ENCODE measurements around the gene ZNF780B. TPM values are rescaled to one million over a fixed set of nuclear protein-coding genes. Genes with fewer than 3 reads are reported as not detected.
A peak's percentile ranks its signal among the peaks of the same experiment; 100 is the strongest.

ZNF780B gene
- total RNA-seq, 1 experiment from 2014 or later: 31.9 TPM

DNA sequence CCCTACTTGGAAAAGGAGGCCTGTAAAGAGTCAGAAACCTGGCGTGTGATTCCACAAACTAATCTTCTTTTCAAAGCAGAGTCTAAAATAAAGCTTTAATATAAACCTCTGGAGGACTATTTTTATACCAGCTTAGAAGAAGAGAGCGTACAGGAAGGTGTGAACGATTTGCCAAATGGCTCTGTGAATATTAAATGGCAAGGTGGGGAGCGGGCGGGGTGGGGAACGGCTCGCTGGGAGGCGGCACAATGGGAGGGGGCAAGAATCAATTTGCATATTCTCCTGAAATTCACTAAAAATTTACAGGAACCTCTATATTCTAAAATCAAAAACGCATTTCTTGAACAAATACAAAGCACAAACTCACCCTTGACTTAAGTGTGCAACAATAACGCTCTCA is 982 bp downstream of the ZNF780B start:
- Histone ChIP-seq H3K23me2 (ENCODE audit: insufficient read length, low read depth, low read length, poor library complexity, severe bottlenecking) (peaks cover 8% of the 10 kb centered on the region), H3K4ac (ENCODE audit: low read depth, low read length) (no peak overlapping the region), H3K18ac (ENCODE audit: insufficient read length, low read depth, low read length) (no peak overlapping the region), H2AFZ (ENCODE audit: low read length) (no peak overlapping the region), H2BK15ac (ENCODE audit: low read depth, low read length) (no peak overlapping the region; the same call in 1 of the 2 replicates), H3K27me3 (ENCODE audit: insufficient read depth, low read length) (no peaks in the 10 kb centered on the region), H3K9ac (ENCODE audit: extremely low read depth, insufficient read length, low read length) (peak overlapping the region; percentile 87), H3K23ac (ENCODE audit: insufficient read length, low read depth, low read length) (no peak overlapping the region), H3K79me2 (ENCODE audit: insufficient read depth, low read length) (peaks cover 11% of the 10 kb centered on the region), H2AK5ac (ENCODE audit: insufficient read length, low read length) (no peak overlapping the region), H3K9me3 (ENCODE audit: control insufficient read depth, low read depth, low read length) (no peaks in the 10 kb centered on the region), H2BK20ac (ENCODE audit: low read depth, low read length, poor library complexity, severe bottlenecking) (no peak overlapping the region), H4K91ac (ENCODE audit: insufficient read length, low read depth, low read length) (no peak overlapping the region), H3K56ac (ENCODE audit: insufficient read length, low read depth, low read length) (no peak overlapping the region), H3T11ph (ENCODE audit: low read length) (no peak overlapping the region), H3K79me1 (ENCODE audit: insufficient read depth, low read depth, low read length, poor library complexity, severe bottlenecking) (peaks cover 4% of the 10 kb centered on the region), H4K20me1 (ENCODE audit: control insufficient read depth, insufficient read depth, insufficient read length) (no peaks in the 10 kb centered on the region), H3K27ac (ENCODE audit: insufficient read length, low read depth, low read length) (no peak overlapping the region), H2BK12ac (ENCODE audit: insufficient read length, low read depth, low read length) (no peak overlapping the region), H3K14ac (ENCODE audit: insufficient read depth, low read length) (no peak overlapping the region), H3K4me1 (ENCODE audit: insufficient read depth, low read length) (no peaks in the 10 kb centered on the region), H2BK120ac (ENCODE audit: low read depth, low read length, poor library complexity, severe bottlenecking) (no peak overlapping the region), H3K4me2 (ENCODE audit: insufficient read depth, insufficient read length, low read length) (peak overlapping the region; percentile 97), H2BK5ac (ENCODE audit: insufficient read length, low read length) (no peak overlapping the region), H4K8ac (replicated peaks; ENCODE audit: insufficient read length, low read depth, low read length) (no peak overlapping the region), H4K5ac (ENCODE audit: insufficient read length, low read depth, low read length) (no peak overlapping the region)
- Mint-ChIP-seq H3K36me3 (ENCODE audit: insufficient read depth in 1 of 3, low read depth in 3 of 3) (peaks cover 11 to 23% (median 11%) of the 10 kb centered on the region in 3 experiments), H3K4me1 (peaks cover 12 to 17% of the 10 kb centered on the region in 2 experiments), H3K4me3 (peak overlapping the region; percentile 96 to 99), H3K27ac (no peak overlapping the region), H3K9me3 (peaks cover 25 to 33% of the 10 kb centered on the region in 2 experiments), H3K27me3 (ENCODE audit: low read depth) (peaks cover 7% of the 10 kb centered on the region; the same call in 1 of the 2 replicates)
- TF ChIP-seq, protein P1, sequence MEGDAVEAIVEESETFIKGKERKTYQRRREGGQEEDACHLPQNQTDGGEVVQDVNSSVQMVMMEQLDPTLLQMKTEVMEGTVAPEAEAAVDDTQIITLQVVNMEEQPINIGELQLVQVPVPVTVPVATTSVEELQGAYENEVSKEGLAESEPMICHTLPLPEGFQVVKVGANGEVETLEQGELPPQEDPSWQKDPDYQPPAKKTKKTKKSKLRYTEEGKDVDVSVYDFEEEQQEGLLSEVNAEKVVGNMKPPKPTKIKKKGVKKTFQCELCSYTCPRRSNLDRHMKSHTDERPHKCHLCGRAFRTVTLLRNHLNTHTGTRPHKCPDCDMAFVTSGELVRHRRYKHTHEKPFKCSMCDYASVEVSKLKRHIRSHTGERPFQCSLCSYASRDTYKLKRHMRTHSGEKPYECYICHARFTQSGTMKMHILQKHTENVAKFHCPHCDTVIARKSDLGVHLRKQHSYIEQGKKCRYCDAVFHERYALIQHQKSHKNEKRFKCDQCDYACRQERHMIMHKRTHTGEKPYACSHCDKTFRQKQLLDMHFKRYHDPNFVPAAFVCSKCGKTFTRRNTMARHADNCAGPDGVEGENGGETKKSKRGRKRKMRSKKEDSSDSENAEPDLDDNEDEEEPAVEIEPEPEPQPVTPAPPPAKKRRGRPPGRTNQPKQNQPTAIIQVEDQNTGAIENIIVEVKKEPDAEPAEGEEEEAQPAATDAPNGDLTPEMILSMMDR (conservative IDR thresholded peaks at IDR 0.05): no peak
- no peak for DNase-seq
- WGBS (ENCODE audit: extremely low coverage, insufficient read length, low lambda C conversion rate): no CpG with 5 or more reads among the region's 10 CpGs
